Peyer's patch (tissue), 4 donors: ENCODE measurements around the gene PLEKHM3.

Experiments used
- POLR2A ChIP-seq, 2 donors: fragments of 450-650 bp; IDR thresholded peaks; one replicate each; pipeline ENCODE4 v1.5.1; 2017; ENCODE audit warnings: antibody characterized with exemption in 2 of 2, mild to moderate bottlenecking in 2 of 2, moderate library complexity in 2 of 2
- TF ChIP-seq, protein P1 (sequence below), 6 experiments: fragments of 450-650 bp in 4 of 6; fragments of 200-600 bp in 2 of 6; sonication (generic) in 1 of 6; IDR thresholded peaks; one replicate each; pipeline ENCODE4 v1.5.1; 2017 to 2019; ENCODE audit warnings: antibody characterized with exemption in 6 of 6, mild to moderate bottlenecking in 3 of 6, moderate library complexity in 1 of 6

- TF ChIP-seq, protein P1, sequence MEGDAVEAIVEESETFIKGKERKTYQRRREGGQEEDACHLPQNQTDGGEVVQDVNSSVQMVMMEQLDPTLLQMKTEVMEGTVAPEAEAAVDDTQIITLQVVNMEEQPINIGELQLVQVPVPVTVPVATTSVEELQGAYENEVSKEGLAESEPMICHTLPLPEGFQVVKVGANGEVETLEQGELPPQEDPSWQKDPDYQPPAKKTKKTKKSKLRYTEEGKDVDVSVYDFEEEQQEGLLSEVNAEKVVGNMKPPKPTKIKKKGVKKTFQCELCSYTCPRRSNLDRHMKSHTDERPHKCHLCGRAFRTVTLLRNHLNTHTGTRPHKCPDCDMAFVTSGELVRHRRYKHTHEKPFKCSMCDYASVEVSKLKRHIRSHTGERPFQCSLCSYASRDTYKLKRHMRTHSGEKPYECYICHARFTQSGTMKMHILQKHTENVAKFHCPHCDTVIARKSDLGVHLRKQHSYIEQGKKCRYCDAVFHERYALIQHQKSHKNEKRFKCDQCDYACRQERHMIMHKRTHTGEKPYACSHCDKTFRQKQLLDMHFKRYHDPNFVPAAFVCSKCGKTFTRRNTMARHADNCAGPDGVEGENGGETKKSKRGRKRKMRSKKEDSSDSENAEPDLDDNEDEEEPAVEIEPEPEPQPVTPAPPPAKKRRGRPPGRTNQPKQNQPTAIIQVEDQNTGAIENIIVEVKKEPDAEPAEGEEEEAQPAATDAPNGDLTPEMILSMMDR (IDR thresholded peaks at IDR 0.05): no peak
- no peak for TF ChIP-seq POLR2A (IDR thresholded peaks at IDR 0.05)
Observed at GRCh38 chr2:207901401-207901800, 123.9 kb downstream of the PLEKHM3 start.
